A549 (cell line): ENCODE results near the gene ZNRF4. TPM values are rescaled to one million over a fixed set of nuclear protein-coding genes. Genes with fewer than 3 reads are reported as not detected.

Experiments used
- ATAC-seq, 2 experiments: fragments of 200-7000 bp in 1 of 2; fragments of >200 bp in 1 of 2; cut with Nextera tagmentation in 1 of 2; cut with Tn5 transposase in 1 of 2; 3 replicates each; pipeline versions ENCODE4 v1.8.0 to v1.9.1; 2018 to 2020; ENCODE audit warnings: mild to moderate bottlenecking in 1 of 2, moderate library complexity in 1 of 2
- CTCF ChIA-PET: fragments of 300-600 bp; sonication (Branson Sonifier 250); formaldehyde crosslinking; extraction: SDS; loops from one replicate; lab custom pipeline; 2021; ENCODE audit warnings: antibody characterized with exemption, inconsistent platforms; lab: Yijun Ruan, JAX
- POLR2A ChIA-PET: fragments of 350-600 bp; formaldehyde crosslinking; extraction: SDS; loops from one replicate; lab custom pipeline; 2021; ENCODE audit warnings: antibody characterized with exemption, inconsistent platforms; lab: Yijun Ruan, JAX
- DNase-seq, 2 experiments: peaks; one replicate each; pipeline versions ENCODE4 v3.0.0 to v3.0.0-alpha.2; 2011 to 2016; ENCODE audit warnings: low read depth in 1 of 2, low spot score in 1 of 2
- FAIRE-seq: peaks from 2 replicates; lab custom pipeline; 2011; peaks lifted over from hg19 to GRCh38; lab: Jason Lieb, UNC
- H3K27ac ChIP-seq, 2 experiments: fragments of >200 bp; sonication (Bioruptor Twin); formaldehyde crosslinking; 3 replicates each; pipeline ENCODE4 v1.5.1; 2016 to 2017
- H3K4me1 ChIP-seq: fragments of >200 bp; sonication (Bioruptor Twin); formaldehyde crosslinking; 3 replicates; pipeline ENCODE4 v1.6.1; 2016
- H3K4me2 ChIP-seq: fragments of >200 bp; sonication (Bioruptor Twin); formaldehyde crosslinking; 3 replicates; pipeline ENCODE4 v1.6.1; 2016
- H3K4me3 ChIP-seq: fragments of >200 bp; sonication (Bioruptor Twin); formaldehyde crosslinking; 3 replicates; pipeline ENCODE4 v1.5.1; 2016
- H3K9me3 ChIP-seq: fragments of >200 bp; sonication (Bioruptor Twin); formaldehyde crosslinking; 3 replicates; pipeline ENCODE4 v1.6.1; 2016
- BCL3 ChIP-seq: fragments of >200 bp; sonication (Bioruptor Twin); formaldehyde crosslinking; IDR thresholded peaks from 3 replicates; pipeline ENCODE4 v1.6.1; 2016
- BHLHE40 ChIP-seq: IDR thresholded peaks from 2 replicates; pipeline ENCODE4 v1.6.1; 2012; ENCODE audit warnings: low read depth, low read length, inconsistent platforms
- CBX2 ChIP-seq: fragments of 200-600 bp; sonication (generic); IDR thresholded peaks from 2 replicates; pipeline ENCODE4 v1.6.1; 2016; ENCODE audit warnings: low read depth, mild to moderate bottlenecking, borderline replicate concordance
- CEBPB ChIP-seq, 2 experiments: fragments of >200 bp in 1 of 2; sonication (Bioruptor Twin) in 1 of 2; formaldehyde crosslinking in 1 of 2; IDR thresholded peaks; 2 replicates each; pipeline ENCODE4 v1.6.1; 2012 to 2016
- CHD2 ChIP-seq: fragments of 150-350 bp; IDR thresholded peaks from 2 replicates; pipeline ENCODE4 v1.6.1; 2014; ENCODE audit warnings: low read length; ENCODE audit not compliant: partially characterized antibody
- EHF ChIP-seq: fragments of 250-450 bp; sonication (Bioruptor Pico); IDR thresholded peaks from 2 replicates; pipeline ENCODE4 v1.5.0; 2020; ENCODE audit warnings: mild to moderate bottlenecking
- EHMT2 ChIP-seq: fragments of 200-600 bp; sonication (generic); IDR thresholded peaks from 2 replicates; pipeline ENCODE4 v1.6.1; 2016; ENCODE audit warnings: antibody characterized with exemption, low read depth, mild to moderate bottlenecking, moderate library complexity
- EP300 ChIP-seq, 2 experiments: fragments of >200 bp; sonication (Bioruptor Twin); formaldehyde crosslinking; IDR thresholded peaks; 2 replicates in 1 of 2; 3 replicates in 1 of 2; pipeline ENCODE4 v1.6.1; 2016 to 2017
- ESRRA ChIP-seq: fragments of 150-350 bp; IDR thresholded peaks from 2 replicates; pipeline ENCODE4 v1.6.1; 2014; ENCODE audit warnings: mild to moderate bottlenecking, low read length, borderline replicate concordance
- FOSB ChIP-seq: fragments of 250-450 bp; sonication (Bioruptor Pico); IDR thresholded peaks from 2 replicates; pipeline ENCODE4 v1.5.0; 2020; ENCODE audit warnings: mild to moderate bottlenecking, moderate library complexity
- FOSL2 ChIP-seq, 2 experiments: fragments of 450-650 bp in 1 of 2; fragments of >200 bp in 1 of 2; sonication (Bioruptor Twin) in 1 of 2; formaldehyde crosslinking; IDR thresholded peaks; 2 replicates each; pipeline versions ENCODE4 v1.5.0 to v1.6.1; 2016 to 2020; ENCODE audit warnings: mild to moderate bottlenecking in 1 of 2, moderate library complexity in 1 of 2
- HDAC2 ChIP-seq: fragments of 200-600 bp; sonication (generic); IDR thresholded peaks from 2 replicates; pipeline ENCODE4 v1.6.1; 2016
- HMGXB4 ChIP-seq: fragments of 250-450 bp; sonication (Bioruptor Pico); IDR thresholded peaks from 2 replicates; pipeline ENCODE4 v1.5.0; 2021; ENCODE audit warnings: mild to moderate bottlenecking, moderate library complexity, borderline replicate concordance
- HOXB13 ChIP-seq: fragments of 250-450 bp; sonication (Bioruptor Pico); IDR thresholded peaks from 2 replicates; pipeline ENCODE4 v1.5.0; 2020; ENCODE audit warnings: low read depth, mild to moderate bottlenecking, moderate library complexity
- HOXB5 ChIP-seq: fragments of 250-450 bp; sonication (Bioruptor Pico); IDR thresholded peaks from 2 replicates; pipeline ENCODE4 v1.5.0; 2020; ENCODE audit warnings: mild to moderate bottlenecking, moderate library complexity
- JUNB ChIP-seq: fragments of >200 bp; sonication (Bioruptor Twin); formaldehyde crosslinking; IDR thresholded peaks from 2 replicates; pipeline ENCODE4 v1.6.1; 2016
- KDM5A ChIP-seq: fragments of 200-600 bp; sonication (generic); IDR thresholded peaks from 2 replicates; pipeline ENCODE4 v1.6.1; 2016; ENCODE audit warnings: antibody characterized with exemption, mild to moderate bottlenecking
- NPAS2 ChIP-seq: fragments of 250-450 bp; sonication (Bioruptor Pico); IDR thresholded peaks from 2 replicates; pipeline ENCODE4 v1.8.0; 2022; ENCODE audit warnings: mild to moderate bottlenecking, moderate library complexity, borderline replicate concordance
- PBX3 ChIP-seq: IDR thresholded peaks from 2 replicates; pipeline ENCODE4 v1.6.1; 2012
- POLR2A ChIP-seq: IDR thresholded peaks from 2 replicates; pipeline ENCODE4 v1.6.1; 2012; ENCODE audit warnings: mild to moderate bottlenecking, low read length
- RAD21 ChIP-seq, 2 experiments: fragments of >200 bp in 1 of 2; sonication (Bioruptor Twin) in 1 of 2; formaldehyde crosslinking in 1 of 2; IDR thresholded peaks in 1 of 2; conservative IDR thresholded peaks in 1 of 2; 2 replicates in 1 of 2; 3 replicates in 1 of 2; pipeline ENCODE4 v1.6.1; 2012 to 2018; ENCODE audit warnings: inconsistent platforms in 1 of 2
- RCOR1 ChIP-seq: fragments of 150-350 bp; IDR thresholded peaks from 2 replicates; pipeline ENCODE4 v1.6.1; 2014; ENCODE audit warnings: antibody characterized with exemption, low read length, low read depth
- RFX5 ChIP-seq: fragments of 450-650 bp; IDR thresholded peaks from 2 replicates; pipeline ENCODE4 v1.7.1; 2014; ENCODE audit warnings: antibody characterized with exemption, mild to moderate bottlenecking, moderate library complexity
- RNF2 ChIP-seq: fragments of 200-600 bp; sonication (generic); IDR thresholded peaks from 2 replicates; pipeline ENCODE4 v1.6.1; 2016; ENCODE audit warnings: low read depth, mild to moderate bottlenecking, antibody characterized with exemption, moderate library complexity, borderline replicate concordance
- SMC3 ChIP-seq: fragments of >200 bp; sonication (Bioruptor Twin); formaldehyde crosslinking; IDR thresholded peaks from 3 replicates; pipeline ENCODE4 v1.6.1; 2018; ENCODE audit warnings: inconsistent platforms
- TFCP2L1 ChIP-seq: fragments of 250-450 bp; sonication (Bioruptor Pico); IDR thresholded peaks from 2 replicates; pipeline ENCODE4 v1.5.0; 2021; ENCODE audit warnings: mild to moderate bottlenecking
- TP53 ChIP-seq: fragments of 250-450 bp; sonication (Bioruptor Pico); IDR thresholded peaks from 2 replicates; pipeline ENCODE4 v1.5.0; 2021; ENCODE audit warnings: mild to moderate bottlenecking, moderate library complexity
- ZFP36 ChIP-seq: fragments of 450-650 bp; IDR thresholded peaks from 2 replicates; pipeline ENCODE4 v1.6.1; 2014; ENCODE audit warnings: borderline replicate concordance; ENCODE audit not compliant: partially characterized antibody
- ZNF302 ChIP-seq: fragments of 250-450 bp; sonication (Bioruptor Pico); IDR thresholded peaks from 2 replicates; pipeline ENCODE4 v1.9.0; 2021; ENCODE audit warnings: inconsistent platforms, mild to moderate bottlenecking, moderate library complexity
- WGBS: methylation state at CpG from one replicate; pipeline ENCODE4 v1.1.6; 2017; ENCODE audit errors: missing lambda C conversion rate; 5-methylcytosine and 5-hydroxymethylcytosine counted together
- polyA plus RNA-seq, 4 experiments: library from polyadenylated mRNA; depleted of rRNA in 3 of 4; stranded (reverse); fragments of >200 nt; fragmentation: RNase III in 1 of 4; extraction: RNeasy Plus Mini Kit Qiagen cat#74134 plus additional on column Dnase treatment in 1 of 4; gene quantifications; 2 replicates in 3 of 4; 3 replicates in 1 of 4; pipeline ENCODE4 v1.2.3, GENCODE V29; 2011 to 2017
- TF ChIP-seq, protein P1 (sequence below): IDR thresholded peaks from 2 replicates; pipeline ENCODE4 v1.6.1; 2012; ENCODE audit warnings: low read depth, borderline replicate concordance

The ZNRF4 gene
- polyA plus RNA-seq, 2 of the 4 experiments (the other 2 are of a cell fraction), result not detected

DNA sequence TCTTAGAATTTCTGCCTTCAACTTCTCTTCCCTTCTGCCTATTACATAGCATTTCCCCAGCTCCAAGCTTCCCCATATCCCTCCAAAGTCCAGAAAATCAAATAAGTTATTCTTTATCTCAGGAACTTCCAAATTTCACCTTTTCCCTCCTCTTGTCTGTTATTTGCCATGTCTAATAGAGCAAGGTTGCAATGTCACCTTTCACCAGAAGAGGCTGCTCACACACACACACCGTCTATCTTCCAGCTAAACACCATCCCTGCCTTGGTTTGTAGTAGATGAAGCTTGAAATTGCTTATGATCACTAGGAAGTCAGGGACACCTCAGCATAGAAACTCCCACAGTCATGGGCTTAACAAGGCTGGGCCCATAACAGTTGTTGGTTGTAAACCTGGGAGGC lies 48.4 kb downstream of the ZNRF4 start:
- Histone ChIP-seq H3K4me1 (no peaks in the 10 kb centered on the region), H3K4me3 (no peak overlapping the region), H3K9me3 (peaks cover 20% of the 10 kb centered on the region; the same call in 2 of the 3 replicates), H3K27ac (no peak overlapping the region), H3K4me2 (no peak overlapping the region)
- ChIA-PET CTCF (interaction anchor here (0.6 to 1.1 kb wide), 2 partner anchors 16 to 176 kb away, joined by 3 to 5 read pairs; no protein-coding TSS in a partner anchor), POLR2A (no interaction called here)
- no peak for TF ChIP-seq PBX3
- TF ChIP-seq RFX5, result no peak
- no peak for TF ChIP-seq FOSL2 (IDR thresholded peaks at IDR 0.05)
- no peak for TF ChIP-seq FOSL2 (CRISPR knock-in tag; IDR thresholded peaks at IDR 0.05)
- no peak for TF ChIP-seq RCOR1
- TF ChIP-seq KDM5A, result no peak
- no peak for TF ChIP-seq ZFP36
- TF ChIP-seq CHD2, result no peak
- TF ChIP-seq SMC3, result no peak
- TF ChIP-seq HOXB13 (CRISPR knock-in tag), result no peak
- TF ChIP-seq HOXB5, result no peak
- no peak for TF ChIP-seq EHMT2
- TF ChIP-seq TFCP2L1, result no peak
- no peak for TF ChIP-seq RAD21 (conservative IDR thresholded peaks at IDR 0.05 in 1 of 2, IDR thresholded peaks at IDR 0.05 in 1 of 2)
- TF ChIP-seq CEBPB (IDR thresholded peaks at IDR 0.05), result no peak
- WGBS, result 0% methylated on average over 1 of the region's 1 CpG
- no peak for FAIRE-seq
- peak in 1 of 2 experiments; percentile 46 for DNase-seq
- ATAC-seq, result no peak

GRCh38 chr19:5504114-5504513 lies 48.9 kb downstream of the ZNRF4 start:
- Histone ChIP-seq H3K27ac (no peak overlapping the region), H3K4me3 (no peak overlapping the region)
- DNase-seq, result no peak
- CTCF ChIA-PET, result interaction anchor here (0.6 to 1.1 kb wide), 2 partner anchors 17 to 177 kb away, joined by 3 to 5 read pairs; no protein-coding TSS in a partner anchor
- no peak for TF ChIP-seq BCL3
- TF ChIP-seq BHLHE40, result no peak
- TF ChIP-seq NPAS2 (CRISPR knock-in tag), result no peak
- no peak for TF ChIP-seq TP53 (CRISPR knock-in tag)
- no peak for TF ChIP-seq ZNF302 (CRISPR knock-in tag)
- TF ChIP-seq RFX5, result no peak
- no peak for TF ChIP-seq HMGXB4 (CRISPR knock-in tag)
- no peak for TF ChIP-seq CBX2
- no peak for TF ChIP-seq JUNB
- TF ChIP-seq ESRRA, result no peak
- TF ChIP-seq, protein P1, sequence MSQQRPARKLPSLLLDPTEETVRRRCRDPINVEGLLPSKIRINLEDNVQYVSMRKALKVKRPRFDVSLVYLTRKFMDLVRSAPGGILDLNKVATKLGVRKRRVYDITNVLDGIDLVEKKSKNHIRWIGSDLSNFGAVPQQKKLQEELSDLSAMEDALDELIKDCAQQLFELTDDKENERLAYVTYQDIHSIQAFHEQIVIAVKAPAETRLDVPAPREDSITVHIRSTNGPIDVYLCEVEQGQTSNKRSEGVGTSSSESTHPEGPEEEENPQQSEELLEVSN, result no peak
- no peak for TF ChIP-seq HDAC2
- no peak for TF ChIP-seq FOSB
- no peak for TF ChIP-seq EHF (CRISPR knock-in tag)
- TF ChIP-seq ZFP36, result no peak
- TF ChIP-seq RNF2, result no peak
- TF ChIP-seq RAD21 (conservative IDR thresholded peaks at IDR 0.05 in 1 of 2, IDR thresholded peaks at IDR 0.05 in 1 of 2), result no peak
- no peak for TF ChIP-seq FOSL2 (IDR thresholded peaks at IDR 0.05)
- TF ChIP-seq FOSL2 (CRISPR knock-in tag; IDR thresholded peaks at IDR 0.05), result no peak
- no peak for TF ChIP-seq POLR2A
- no peak for TF ChIP-seq EP300 (IDR thresholded peaks at IDR 0.05)
- TF ChIP-seq, all 56 proteins: peak for 0
- WGBS, result 43% methylated on average over 2 of the region's 2 CpGs
- peaks cover 20% of the 10 kb centered on the region; the same call in 2 of the 3 replicates for H3K9me3 ChIP-seq
- FAIRE-seq, result no peak
- POLR2A ChIA-PET, result no interaction called here
- H3K4me1 ChIP-seq, result no peaks in the 10 kb centered on the region
- ATAC-seq, result peak in 1 of 2 experiments; percentile 59; a peak in 3 of 6 replicates
- H3K4me2 ChIP-seq, result no peak overlapping the region
